Measurements from ENCODE around the gene FRMD8.
"Not testable (repeated sequence)": the region's sequence is repeated elsewhere in the genome, so short reads cannot be mapped to it uniquely, and the experiment has no call there.

Gene FRMD8

DNA sequence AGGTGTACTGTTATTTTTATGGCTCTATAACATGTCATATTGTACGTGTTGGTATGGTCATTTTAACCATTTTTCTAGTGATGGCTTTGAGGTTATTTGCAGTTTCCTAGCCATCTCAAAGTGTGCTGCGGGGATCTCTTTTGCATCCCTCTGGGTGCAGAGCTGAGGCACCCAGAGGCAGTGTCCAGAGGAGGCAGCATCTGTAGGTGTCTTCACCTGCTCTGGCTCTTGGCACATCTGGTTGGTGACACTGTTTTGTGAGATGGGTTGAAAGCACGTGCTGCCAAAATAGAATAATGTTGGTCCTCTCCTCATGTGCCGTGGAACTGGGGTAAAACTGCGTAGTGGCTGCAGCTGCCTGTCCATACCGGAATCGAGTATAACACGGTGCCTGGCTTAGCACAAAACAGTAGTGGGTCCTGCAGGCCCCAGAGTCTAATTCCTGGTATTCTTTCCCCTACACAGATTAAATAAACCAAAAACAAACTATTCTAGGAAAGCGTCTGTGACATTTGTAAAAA is 49.0 kb downstream of the FRMD8 start:
- no peak for DNase-seq

DNA sequence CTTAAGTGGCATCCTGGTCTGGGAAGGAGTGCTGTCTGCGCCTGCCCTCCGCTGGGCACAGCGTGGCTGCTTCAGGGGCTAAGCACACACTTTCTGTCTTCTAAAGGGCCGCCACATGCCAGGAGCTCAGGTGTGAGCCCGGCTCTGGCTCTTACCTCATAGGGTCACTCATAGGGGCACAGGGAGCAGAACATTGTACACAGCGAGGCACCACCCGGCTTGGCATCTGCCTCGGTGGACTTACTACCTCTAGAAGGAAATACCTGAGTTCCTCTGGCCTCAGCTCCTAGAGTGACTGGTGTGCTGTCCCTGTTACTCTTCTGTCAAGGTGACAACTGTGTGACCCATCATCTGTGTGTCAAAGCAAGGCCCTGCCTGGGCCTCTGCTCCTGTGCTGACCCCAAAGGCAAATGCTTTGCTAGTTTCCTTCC is 49.6 kb downstream of the FRMD8 start:
- DNase-seq, result no peak

DNA sequence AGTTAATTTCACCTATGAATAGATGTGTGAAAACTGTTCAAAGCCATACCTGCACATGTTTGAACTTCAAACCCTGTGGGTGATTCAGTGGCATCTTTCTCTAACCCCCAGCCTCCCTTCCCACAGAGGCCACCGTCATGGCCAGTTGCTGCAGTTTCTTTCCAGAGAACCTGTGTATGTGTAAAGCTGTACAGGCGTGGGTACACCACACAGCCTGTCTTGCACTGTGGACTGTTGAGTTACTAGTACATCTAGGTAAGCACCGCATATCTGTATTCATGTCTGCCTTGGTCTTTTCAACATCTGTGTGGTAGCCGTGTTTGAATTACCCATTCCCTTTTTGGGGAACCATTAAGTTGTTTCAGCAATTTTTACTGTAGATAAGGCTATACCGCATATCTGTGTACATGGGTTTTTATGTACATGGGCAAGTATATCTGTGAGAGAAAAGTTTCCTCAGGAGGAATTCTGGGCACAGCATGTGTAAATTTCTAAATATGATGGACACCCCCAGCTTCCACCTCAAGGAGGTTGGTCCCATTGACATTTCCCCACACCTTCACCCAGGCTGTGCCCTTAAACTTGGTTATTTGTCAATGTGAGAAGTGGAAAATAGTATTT is 50.1 kb downstream of the FRMD8 start:
- no peak for DNase-seq

DNA sequence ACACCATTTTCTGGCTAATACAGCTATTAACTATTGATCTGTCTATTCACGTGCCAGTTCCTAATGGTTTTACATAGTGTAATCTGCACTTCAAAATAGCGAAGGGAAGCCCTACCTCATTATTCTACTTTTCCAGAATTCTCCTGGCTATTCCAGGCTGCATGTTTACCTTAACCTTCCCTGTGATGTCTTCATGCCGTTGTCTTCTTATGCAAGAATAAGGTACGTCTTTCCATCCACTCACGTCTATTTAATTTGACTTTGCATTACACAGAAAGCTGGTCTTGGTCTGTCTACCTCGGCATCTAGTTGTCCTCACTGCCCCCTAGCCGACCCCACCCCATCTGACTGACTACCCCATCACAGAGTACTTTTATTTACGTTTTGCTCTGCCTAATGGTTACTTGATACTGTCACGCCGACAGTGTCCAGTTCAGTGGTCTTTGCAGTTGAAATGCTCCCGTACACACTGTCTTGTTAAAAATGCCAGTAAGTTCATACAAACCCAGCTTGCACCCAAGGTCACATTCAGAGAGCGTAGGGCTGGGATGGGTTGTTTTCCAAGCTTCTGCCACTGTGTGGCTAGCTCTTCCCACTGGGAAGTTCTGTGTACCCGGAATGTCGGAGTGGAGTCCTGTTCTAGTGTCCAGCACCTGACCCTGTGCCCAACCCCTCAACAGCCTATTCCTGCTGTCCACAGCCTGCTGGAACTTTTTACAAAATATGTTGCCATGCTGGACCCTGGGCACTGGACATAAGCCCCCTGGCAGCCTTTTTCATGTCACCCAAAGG is 51.2 kb downstream of the FRMD8 start:
- DNase-seq, result no peak

DNA sequence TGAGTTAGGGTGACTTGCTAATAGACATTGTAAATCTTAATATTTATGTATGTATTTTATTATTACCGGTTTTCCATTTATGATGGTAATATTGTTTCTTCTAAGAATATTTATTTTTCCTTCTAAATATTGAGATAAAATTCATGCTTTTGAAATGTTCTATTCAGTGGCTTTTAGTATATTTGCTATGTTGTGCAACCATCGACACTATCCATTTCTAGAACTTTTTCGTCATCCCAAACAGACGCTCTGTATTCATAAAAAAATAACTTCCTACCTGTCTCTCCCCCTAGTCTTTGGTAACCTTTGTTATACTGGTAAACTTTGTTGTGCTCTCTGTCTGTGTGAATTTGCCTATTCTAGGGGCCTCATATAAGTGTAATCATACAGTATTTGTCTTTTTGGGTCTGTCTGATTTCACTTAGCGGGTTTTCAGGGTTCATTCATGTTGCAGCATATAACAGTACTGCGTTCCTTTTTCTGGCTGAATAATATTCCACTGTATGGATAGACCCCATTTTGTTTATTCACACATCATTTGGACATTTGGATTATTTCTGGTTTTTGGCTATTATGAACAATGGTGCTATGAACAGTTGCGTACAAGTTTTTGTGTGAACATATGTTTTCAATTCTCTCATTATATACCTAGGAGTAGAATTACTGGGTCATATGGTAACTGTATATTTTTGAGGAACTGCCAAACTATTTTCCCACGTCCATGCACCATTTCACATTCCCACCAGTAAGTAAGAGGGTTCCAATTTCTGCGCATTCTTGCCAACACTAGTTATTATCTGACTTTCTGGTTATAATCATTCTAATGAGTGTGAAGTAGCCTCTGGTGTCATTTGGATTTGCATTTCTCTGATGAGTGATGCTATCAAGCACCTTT is 52.1 kb downstream of the FRMD8 start:
- DNase-seq, result no peak

DNA sequence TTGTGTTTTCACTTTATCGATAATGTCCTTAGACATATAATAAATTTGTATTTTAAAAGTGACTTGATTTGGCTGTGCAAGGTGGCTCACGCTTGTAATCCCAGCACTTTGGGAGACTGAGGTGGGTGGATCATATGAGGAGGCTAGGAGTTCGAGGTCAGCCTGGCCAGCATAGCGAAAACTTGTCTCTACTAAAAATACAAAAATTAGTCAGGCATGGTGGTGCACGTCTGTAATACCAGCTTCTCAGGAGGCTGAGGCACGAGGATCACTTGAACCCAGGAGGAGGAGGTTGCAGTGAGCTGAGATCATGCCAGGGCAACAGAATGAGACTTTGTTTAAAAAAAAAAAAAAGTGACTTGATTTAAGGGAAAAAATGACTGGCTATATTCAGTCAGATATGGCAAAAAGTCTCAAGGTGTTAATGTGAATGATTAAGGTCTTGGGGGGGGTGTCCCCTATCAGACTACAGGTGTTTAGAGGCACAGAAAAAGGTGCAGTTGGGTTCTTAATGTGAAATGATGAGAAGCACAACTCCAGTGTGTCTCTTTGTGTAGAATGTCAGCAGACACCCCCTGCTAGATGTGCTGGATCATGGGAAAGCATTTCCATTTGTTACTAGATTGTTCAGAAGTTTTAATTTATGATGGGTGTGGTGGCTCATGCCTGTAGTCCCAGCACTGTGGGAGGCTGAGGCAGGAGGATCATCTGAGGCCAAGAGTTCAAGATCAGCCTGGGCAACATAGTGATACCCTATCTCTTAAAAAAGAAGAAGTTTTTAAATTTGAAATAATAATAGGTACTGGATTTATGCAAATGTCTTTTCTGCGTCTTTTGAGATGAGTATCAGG is 53.1 kb downstream of the FRMD8 start:
- no peak for DNase-seq

DNA sequence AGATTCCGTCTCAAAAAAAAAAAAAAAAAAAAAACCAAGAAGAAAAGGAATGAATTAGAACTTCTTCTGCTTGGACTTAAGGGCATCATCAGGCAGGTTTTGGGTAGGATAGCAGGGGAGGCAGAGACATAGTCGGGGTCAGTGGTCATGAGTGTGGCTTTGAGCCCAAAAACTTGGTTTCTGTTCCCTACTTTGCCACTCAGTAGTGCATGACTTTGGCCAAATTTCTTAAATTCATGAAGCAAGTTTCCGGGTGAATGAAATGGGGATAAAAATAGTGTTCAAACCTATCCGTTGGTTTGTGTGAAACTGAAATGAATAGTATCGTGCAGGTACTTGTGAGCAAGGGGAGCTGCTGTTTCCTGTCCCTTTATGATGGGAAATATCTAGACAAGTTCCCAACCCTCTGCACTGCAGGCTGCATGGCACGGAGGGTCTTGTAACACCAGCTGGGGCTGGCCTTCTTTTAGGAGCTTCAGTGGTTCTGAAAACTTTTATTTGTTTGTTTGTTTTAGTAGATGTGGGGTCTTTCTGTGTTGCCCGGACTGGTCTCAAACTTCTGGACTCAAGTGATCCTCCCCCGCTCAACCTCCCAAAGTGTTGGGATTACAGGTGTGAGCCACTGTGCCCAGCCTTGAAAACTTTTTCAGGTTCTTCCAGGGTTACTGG is 54.5 kb downstream of the FRMD8 start:
- DNase-seq, result no peak

DNA sequence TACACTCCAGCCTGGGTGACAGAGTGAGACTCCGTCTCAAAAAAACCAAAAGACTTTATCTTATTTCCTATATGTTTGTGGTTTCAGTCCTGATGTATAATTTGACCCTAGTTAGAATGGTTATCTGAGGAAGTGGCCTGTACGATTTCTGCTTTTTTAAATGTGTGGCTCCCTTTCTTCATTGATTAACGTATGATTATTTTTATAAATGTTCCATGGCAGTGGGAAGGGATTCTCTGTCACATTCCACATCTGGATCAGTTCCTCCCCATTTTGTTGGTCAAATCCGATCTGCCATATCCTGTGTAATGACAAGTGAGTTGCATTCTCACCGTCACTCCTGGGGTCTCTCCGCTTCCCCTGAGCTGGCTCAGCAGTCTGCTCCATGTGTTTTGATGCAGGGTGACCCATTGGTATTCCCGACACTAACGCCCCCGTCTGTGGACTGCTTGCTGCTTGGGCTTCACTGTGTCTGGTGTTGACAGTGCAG is 56.5 kb downstream of the FRMD8 start:
- no peak for DNase-seq

DNA sequence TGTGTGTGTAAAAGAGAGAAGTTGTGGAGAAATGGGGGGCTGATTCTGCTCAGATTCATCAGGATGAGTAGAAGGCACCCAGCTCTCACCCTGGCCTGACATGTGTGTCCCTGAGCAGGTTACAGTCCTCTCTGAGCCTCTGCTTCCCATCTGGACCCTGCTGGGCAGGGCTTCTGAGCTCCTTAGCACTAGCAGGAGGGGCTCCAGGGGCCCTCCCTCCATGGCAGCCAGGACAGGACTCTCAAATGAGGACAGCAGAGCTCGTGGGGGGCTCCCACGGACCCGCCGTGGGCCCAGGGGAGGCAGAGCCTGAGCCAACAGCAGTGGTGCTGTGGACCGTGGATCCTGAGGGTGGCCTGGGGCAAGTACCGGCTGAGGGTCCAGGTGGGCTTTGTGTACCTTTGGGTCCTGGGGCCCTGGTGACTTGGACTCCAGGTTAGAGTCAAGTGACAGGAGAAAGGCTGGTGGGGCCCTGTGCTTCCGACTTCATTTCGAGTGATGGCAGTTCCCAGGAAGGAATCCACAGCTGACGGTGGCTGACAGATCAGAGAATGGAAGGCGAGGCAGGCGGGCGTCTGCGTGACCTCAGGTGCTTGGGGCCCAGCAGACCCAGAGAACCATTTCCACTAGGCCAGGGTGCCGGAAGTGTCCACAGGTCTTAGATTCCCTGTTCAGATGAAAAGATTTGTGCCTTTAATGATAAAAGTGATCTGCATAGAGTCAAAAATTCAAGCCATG is 58.0 kb downstream of the FRMD8 start:
- DNase-seq, result no peak

DNA sequence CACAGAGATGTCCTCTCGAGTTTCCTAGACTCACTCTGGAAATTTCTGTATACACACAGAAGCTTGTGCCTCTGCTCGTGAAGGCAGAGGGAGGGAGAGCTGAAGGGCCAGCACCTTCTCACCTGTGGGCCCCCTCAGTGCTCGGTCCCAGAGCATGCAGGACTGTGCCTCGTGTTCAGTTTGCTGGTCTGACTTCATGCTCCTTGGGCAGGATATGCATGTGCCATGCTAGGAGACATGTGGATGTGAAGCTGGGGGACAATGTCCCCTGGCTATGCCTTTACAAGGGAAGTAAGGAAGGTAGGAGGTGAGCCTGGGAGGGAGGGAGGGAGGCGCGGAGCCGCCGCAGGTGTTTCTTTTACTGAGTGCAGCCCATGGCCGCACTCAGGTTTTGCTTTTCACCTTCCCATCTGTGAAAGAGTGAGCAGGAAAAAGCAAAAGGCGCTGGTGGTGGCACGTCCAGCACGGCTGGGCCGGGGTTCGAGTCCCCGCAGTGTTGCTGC is 58.7 kb downstream of the FRMD8 start:
- no peak for DNase-seq

DNA sequence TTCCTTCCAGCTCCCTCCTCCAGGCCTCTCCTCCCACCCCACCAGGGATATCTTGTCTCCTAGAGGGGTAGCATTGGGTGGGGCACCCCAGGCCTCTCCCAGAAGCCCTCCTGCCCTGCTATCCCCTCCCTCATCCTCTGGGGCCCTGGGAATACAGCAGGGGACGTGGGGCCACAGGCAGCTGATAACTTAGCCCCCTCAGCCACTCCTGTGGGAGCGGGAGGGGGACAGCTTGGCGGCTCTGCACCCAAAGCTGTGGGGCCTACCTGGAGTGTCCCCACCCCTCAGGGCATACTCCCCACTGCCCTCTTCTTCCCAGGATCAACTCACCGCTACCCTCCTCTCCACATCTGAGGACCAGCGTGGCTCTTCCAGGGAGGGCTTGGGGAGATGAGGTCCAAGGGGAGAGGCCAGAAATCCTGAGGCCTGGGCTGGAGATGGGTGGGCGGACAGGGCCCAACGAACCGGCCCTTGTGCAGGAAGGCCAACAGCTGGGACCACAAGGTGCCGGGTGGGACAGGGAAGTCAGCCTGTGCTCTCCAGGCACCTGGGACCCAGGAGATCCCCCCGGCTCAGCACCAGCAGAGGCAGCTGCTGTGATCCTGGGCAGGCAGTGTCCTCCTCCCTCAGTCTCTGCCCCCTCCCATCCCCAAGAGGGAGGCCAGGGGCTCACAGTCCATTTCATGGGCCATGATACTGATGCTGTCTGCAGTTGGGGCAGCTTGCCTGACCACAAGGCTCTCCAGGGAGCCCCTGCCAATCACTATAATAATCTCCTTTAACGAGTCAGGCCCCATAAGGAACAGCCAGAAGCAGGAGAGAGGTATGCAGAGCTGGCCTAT is 59.4 kb downstream of the FRMD8 start:
- DNase-seq, result no peak

DNA sequence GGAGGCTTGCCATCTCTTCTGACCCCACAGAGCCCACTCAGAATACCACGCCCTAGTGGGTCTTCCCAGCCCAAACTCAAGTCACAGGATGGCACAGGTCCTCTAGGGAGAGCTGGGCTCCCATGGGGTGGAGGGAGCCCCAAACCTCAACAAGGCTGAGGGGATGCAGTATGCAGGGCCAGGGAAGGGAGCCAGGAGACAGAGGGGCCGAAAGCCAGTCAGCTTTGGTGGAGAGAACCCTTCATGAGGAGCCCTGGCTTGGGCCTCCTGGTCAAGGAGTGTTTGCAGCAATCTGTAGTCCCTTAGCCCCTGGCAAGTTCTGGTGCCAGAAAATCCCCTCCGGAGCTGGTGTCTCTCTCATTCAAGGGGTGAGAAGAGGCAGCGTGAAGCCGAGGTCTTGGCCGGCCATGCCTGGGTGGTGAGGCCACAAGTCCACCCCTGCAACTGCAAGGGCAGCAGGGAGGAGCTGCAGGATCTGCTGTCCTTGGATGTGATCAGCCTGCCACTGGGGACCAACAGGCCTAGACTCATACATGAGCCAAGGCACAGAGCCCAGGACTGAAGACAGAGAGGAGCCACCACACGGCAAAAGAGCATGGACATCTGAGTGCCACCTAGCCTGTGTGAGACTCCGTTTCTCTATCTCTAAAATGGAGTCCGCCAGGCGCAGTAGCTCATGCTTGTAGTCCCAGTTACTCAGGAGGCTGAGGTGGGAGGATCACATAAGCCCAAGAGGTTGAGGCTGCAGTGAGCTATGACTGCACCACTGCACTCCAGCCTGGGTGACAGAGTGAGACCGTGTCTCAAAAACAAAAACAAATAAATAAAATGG is 60.2 kb downstream of the FRMD8 start:
- DNase-seq, result no peak

DNA sequence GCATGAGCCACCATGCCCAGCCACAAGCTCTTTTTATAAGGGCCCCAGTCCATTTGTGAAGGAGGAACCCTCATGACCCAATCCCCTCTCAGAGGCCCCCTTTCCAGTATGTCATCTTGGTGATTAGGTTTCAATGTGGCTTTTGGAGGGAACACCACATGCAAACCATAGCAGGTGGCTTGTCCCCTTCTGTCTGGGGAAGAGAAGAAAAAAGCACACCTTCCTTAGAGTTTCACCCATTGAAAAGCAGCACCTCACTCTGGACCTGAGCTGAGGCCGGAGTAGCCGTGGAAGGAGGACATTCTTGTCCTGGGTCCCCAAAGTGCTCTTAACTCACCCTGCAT is 61.6 kb downstream of the FRMD8 start:
- DNase-seq, result no peak

DNA sequence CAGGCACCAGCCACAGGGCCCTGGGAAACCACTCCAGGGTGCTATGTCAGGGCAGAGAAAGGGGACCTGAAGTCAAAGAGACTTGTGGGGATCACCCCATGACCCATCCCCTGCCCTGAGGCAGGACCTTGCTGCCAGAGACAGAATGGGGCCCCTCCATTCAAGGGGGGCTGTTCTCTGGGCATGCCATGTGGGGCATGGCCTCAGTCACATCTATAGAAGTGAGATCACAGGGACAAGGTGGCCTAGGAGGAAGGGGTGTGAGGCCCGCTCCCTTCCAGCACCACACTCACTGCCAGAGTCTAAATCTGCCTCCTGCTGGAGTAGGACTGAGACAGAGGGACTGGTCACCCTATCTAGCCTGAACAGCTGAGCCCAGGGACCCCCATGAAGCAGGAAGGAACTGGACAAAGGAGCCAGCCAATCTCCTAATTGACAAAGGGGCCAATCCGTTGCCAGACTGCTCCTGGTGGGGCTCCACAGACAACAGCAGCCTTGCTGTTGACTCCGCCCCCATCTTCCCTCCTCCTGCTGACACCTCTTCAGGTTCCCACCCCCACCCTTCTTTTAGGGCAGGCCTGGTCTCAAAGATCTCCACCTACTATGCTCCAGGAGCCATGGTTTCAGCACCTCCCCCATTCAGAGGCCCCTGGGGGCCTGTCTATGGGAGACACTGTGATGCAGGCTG is 62.1 kb downstream of the FRMD8 start:
- DNase-seq, result no peak

DNA sequence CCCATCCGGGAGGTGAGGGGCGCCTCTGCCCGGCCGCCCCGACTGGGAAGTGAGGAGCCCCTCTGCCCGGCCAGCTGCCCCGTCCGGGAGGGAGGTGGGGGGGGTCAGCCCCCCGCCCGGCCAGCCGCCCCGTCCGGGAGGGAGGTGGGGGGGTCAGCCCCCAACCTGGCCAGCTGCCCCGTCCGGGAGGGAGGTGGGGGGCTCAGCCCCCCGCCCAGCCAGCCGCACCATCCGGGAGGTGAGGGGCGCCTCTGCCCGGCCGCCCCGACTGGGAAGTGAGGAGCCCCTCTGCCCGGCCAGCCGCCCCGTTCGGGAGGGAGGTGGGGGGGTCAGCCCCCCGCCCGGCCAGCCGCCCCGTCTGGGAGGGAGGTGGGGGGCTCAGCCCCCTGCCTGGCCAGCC is 64.9 kb downstream of the FRMD8 start:
- not testable (repeated sequence) for DNase-seq

DNA sequence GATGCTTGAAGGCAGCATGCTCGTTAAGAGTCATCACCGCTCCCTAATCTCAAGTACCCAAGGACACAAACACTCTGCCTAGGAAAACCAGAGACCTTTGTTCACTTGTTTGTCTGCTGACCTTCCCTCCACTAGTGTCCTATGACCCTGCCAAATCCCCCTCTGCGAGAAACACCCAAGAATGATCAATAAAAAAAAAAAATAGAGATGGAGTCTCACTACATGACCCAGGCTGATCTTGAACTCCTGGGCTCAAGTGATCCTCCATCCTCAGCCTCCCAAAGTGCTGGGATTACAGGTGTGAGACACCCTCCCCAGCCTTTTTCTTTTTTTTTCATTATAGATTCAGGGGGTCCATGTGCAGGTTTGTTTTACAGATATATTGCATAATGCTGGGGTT is 65.8 kb downstream of the FRMD8 start:
- not testable (repeated sequence) for DNase-seq

DNA sequence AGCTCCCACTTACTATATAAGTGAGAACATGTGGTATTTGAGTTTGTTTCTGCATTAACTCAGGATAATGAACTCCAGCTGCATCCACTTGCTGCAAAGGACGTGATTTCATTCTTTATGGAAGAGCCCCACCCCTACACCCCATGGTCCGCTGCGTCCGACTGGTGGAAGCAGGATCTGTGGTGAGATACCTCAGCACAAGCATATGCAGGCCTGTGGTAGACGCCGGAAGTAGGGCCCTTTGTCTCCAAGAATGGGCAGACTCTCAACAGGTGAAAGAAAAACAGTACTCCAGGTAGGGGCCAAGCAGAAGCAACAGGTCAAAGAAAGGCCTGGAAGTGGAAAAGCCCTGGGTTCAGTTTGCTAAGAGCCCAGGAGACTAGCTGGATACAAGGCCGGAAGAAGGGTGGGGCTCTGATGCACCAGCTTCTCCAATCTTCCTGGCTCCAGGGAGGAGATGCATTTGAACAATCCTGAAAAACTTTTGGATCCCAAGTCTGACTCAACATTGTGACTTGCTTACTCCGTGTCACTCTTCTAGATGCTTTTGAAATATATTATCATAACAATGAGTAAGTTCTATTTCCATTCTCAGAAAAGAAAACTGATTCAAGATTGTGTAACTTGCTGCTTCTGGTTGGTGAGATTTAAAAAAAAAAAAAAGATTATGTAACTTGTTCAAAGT is 66.5 kb downstream of the FRMD8 start:
- DNase-seq, result no peak
